Retinal pigment epithelial cell (primary cell): ENCODE measurements around the gene ESR2.

ENCODE experiments used
- DNase-seq: peaks from one replicate; pipeline ENCODE4 v3.0.0-alpha.2; 2010; ENCODE audit warnings: low read depth
- H3K4me3 ChIP-seq: 2 replicates; pipeline ENCODE4 v1.5.1; 2011; ENCODE audit warnings: mild to moderate bottlenecking, low read length, control low read depth, moderate library complexity
- TF ChIP-seq, protein P1 (sequence below): conservative IDR thresholded peaks from 2 replicates; pipeline ENCODE4 v1.5.1; 2011; ENCODE audit warnings: low read depth, low read length, control low read depth, inconsistent platforms

ESR2 gene

DNA sequence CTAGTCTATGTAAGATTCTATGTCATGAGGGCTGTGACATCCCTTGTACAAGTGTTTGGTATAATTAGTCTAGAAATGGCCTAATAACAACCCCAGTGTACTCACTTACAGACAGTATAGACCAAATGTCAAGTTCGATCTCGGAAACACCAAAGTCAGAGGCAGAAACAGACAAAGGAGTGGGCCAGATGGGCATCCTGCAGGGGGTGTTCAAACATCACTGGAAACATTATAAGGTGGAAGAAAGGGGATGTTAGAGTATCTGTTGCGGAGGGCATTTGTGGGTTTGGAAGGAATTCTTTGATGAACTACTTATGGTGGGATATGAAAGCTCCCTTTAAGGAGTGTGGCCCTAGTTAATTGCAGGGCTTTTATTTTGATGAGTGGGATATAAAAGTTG, 134.6 kb downstream of the ESR2 start:
- H3K4me3 ChIP-seq: no peak overlapping the region
- no peak for DNase-seq
- TF ChIP-seq, protein P1, sequence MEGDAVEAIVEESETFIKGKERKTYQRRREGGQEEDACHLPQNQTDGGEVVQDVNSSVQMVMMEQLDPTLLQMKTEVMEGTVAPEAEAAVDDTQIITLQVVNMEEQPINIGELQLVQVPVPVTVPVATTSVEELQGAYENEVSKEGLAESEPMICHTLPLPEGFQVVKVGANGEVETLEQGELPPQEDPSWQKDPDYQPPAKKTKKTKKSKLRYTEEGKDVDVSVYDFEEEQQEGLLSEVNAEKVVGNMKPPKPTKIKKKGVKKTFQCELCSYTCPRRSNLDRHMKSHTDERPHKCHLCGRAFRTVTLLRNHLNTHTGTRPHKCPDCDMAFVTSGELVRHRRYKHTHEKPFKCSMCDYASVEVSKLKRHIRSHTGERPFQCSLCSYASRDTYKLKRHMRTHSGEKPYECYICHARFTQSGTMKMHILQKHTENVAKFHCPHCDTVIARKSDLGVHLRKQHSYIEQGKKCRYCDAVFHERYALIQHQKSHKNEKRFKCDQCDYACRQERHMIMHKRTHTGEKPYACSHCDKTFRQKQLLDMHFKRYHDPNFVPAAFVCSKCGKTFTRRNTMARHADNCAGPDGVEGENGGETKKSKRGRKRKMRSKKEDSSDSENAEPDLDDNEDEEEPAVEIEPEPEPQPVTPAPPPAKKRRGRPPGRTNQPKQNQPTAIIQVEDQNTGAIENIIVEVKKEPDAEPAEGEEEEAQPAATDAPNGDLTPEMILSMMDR: no peak

DNA sequence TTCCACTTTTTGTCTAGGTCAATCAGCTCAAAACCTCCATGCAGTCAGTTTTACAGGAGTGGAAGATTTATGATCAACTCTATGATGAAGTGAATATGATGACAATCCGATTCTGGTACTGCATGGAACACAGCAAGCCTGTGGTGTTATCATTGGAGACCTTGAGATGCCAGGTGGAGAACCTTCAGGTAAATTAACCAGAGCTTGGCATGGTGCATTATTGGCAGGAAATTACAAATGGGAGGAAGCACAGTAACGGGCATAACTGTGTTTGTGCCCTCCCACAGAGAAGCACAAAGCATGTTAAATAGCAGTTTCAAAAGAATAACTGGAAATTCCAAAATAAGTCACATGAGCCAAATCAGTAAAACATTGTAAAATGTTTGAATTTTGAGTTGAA, 135.6 kb downstream of the ESR2 start:
- TF ChIP-seq, protein P1: no peak
- H3K4me3 ChIP-seq: no peak overlapping the region
- no peak for DNase-seq

DNA sequence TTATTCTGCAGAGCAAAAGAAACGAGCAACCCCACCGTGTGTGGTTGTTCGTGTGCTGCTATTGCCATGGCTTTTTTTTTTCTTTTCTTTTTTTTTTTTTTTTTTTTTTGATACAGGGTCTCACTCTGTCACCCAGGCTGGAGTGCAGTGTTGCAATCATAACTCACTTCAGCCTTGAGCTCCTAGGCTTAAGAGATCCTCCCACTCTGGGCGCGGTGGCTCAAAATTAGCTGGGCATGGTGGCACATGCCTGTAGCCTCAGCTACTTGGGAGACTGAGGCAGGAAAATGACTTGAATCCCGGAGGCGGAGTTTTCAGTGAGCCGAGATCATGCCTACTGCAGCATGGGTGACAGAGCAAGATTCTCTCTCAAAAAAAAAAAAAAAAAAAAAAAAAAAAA, 144.2 kb downstream of the ESR2 start:
- TF ChIP-seq, protein P1: no peak
- H3K4me3 ChIP-seq: no peak overlapping the region
- DNase-seq: no peak

DNA sequence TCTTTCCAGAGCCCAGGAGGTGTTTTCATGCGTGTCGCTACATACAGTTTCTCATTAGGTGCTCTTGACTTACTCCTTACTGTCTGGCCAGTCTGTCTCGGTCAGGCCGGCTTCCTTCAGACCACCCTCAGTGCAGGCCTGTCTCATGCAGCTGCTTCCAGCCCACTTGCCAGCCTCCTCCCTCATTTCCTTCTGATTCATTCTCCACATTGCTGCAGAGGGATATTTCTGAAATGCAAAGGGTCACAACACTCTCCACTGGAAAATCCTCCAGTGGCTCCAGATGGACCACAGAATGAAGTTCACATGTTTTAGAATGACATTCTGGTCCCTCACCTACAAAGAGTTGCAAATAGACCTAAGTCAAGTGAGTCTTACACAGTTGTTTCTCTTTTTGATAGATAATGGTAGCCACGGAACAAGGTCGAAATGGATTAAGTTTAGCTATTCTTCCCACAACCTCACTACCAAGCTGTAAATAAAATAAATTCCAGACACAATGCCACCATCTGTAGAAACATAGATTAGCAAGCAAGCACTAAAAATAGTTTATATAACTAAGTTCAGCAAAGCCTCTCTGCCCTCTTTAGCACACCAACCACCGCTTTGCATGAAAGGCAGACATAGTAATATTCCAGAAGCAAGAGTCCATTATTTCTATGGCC, 146.9 kb downstream of the ESR2 start:
- DNase-seq: no peak
- TF ChIP-seq, protein P1: no peak
- H3K4me3 ChIP-seq: no peak overlapping the region

DNA sequence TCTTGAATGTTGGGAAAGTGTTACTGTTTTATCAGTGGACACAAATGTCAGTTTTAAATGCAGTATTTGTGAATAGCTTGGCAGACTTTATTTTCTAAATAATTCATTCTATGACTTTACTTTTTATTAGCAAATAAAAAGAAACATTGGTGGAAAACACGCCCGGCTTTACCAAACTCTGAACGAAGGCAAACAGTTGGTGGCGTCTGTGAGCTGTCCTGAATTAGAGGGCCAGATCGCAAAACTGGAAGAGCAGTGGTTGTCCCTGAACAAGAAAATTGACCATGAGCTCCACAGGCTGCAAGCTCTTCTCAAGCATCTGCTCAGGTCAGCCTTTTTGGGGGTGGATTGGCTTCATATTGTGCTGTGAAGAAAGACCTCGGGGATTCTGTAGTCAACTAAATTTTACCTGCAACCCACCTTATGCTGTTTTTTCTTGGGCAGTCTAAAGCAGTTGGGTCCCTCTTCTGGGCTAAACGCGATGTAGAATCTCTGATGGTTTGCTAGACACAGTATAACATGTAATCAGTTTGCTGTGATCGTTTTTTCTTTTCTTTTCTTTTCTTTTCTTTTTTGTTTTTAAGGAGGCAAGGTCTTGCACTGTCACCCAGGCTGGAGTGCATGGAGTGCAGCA, 156.4 kb downstream of the ESR2 start:
- no peak overlapping the region for H3K4me3 ChIP-seq
- TF ChIP-seq, protein P1: peak; percentile 26
- DNase-seq: no peak

DNA sequence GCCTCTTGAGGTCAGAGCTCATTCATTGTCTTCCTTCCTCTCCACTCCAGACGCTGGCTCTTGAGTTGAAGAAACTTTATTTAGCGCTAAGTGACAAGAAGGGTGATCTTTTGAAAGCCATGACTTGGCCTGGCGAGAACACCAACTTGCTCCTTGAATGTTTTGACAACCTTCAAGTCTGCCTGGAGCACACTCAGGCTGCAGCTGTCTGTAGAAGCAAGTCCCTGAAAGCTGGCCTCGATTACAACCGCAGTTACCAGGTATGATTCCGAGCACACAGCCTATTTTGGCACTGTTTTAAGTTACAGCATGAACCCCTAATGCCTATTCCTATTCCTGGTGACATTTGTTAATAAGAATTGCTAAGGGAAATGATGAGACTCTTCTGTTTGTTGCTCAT, 167.6 kb downstream of the ESR2 start:
- no peak overlapping the region for H3K4me3 ChIP-seq
- no peak for DNase-seq
- TF ChIP-seq, protein P1: no peak

DNA sequence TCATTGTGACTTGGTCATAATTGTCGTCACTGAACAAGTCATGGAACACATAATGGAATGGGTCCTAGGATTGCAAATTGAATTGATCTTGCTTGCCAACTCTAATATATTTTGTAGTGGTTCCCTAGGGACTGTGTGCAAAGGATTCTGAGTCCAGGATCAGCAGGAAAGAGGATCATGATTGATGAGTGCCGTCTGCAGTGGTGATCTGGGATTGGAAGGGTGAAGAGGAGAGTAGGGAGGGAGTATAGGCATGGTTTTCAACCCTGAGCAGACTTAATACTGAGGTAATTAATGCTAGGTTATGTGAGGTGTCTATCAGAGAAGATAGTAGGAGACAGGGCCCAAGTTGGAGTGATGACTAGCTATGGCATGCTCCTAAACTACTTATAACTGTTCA, 168.9 kb downstream of the ESR2 start:
- TF ChIP-seq, protein P1: no peak
- H3K4me3 ChIP-seq: no peak overlapping the region
- no peak for DNase-seq
